Esophagus muscularis mucosa (tissue), 4 donors: ENCODE data around the gene TAMALIN. TPM values are rescaled to one million over a fixed set of nuclear protein-coding genes. Genes with fewer than 3 reads are reported as not detected.

Experiments
- DNase-seq: peaks from one replicate; pipeline ENCODE4 v3.0.0-alpha.2; 2017; ENCODE audit errors: extremely low spot score
- H3K27ac ChIP-seq, 4 donors: fragments of 200-600 bp; sonication (generic); replicated peaks in 1 of 4; 1 replicate in 3 of 4; 2 replicates in 1 of 4; pipeline ENCODE4 v1.5.1; 2016 to 2019; ENCODE audit warnings: mild to moderate bottlenecking in 1 of 4
- H3K27me3 ChIP-seq, 4 donors: fragments of 200-600 bp; sonication (generic); one replicate each; pipeline versions ENCODE4 v1.5.1 to v1.6.0; 2016 to 2019
- H3K36me3 ChIP-seq, 4 donors: fragments of 200-600 bp; sonication (generic); one replicate each; pipeline ENCODE4 v1.5.1; 2016 to 2019
- H3K4me1 ChIP-seq, 4 donors: fragments of 200-600 bp; sonication (generic); one replicate each; pipeline ENCODE4 v1.5.1; 2016 to 2019
- H3K4me3 ChIP-seq, 4 donors: fragments of 200-600 bp; sonication (generic); 1 replicate in 2 of 4; 2 replicates in 2 of 4; pipeline ENCODE4 v1.5.1; 2016 to 2019; ENCODE audit warnings: mild to moderate bottlenecking in 4 of 4, moderate library complexity in 1 of 4
- H3K9me3 ChIP-seq, 4 donors: fragments of 200-600 bp; sonication (generic); 1 replicate in 3 of 4; 2 replicates in 1 of 4; pipeline ENCODE4 v1.5.1; 2016 to 2019
- EP300 ChIP-seq: sonication (generic); formaldehyde crosslinking; IDR thresholded peaks from one replicate; pipeline ENCODE4 v1.6.1; 2017; ENCODE audit warnings: antibody characterized with exemption
- POLR2A ChIP-seq: fragments of 450-650 bp; IDR thresholded peaks from one replicate; pipeline ENCODE4 v1.6.1; 2017; ENCODE audit warnings: antibody characterized with exemption, moderate library complexity, mild to moderate bottlenecking, low read depth
- POLR2AphosphoS5 ChIP-seq, 2 donors: sonication (generic); formaldehyde crosslinking; IDR thresholded peaks; one replicate each; pipeline ENCODE4 v1.6.1; 2017; ENCODE audit warnings: antibody characterized with exemption in 2 of 2
- WGBS: methylation state at CpG from one replicate; pipeline ENCODE4 v1.1.5; 2018; 5-methylcytosine and 5-hydroxymethylcytosine counted together
- intact Hi-C: fragments of 100-400 bp; cut with DNase I; formaldehyde crosslinking; loops from one replicate; pipeline ENCODE4 v1.15.1; 2023
- total RNA-seq, 4 donors: library from RNA; depleted of rRNA; stranded (reverse); fragments of >200 nt; gene quantifications; one replicate each; pipeline versions ENCODE4 v1.1.0 to v1.2.1, GENCODE V29; 2016
- TF ChIP-seq, protein P1 (sequence below), 3 experiments: fragments of 200-600 bp in 2 of 3; fragments of 450-650 bp in 1 of 3; sonication (generic) in 2 of 3; IDR thresholded peaks; one replicate each; pipeline ENCODE4 v1.5.1; 2017 to 2019; ENCODE audit warnings: antibody characterized with exemption in 3 of 3, mild to moderate bottlenecking in 2 of 3, moderate library complexity in 1 of 3

Gene TAMALIN
- total RNA-seq, 4 donors from 2014 or later, result 13.3 to 26.9 (median 18.3) TPM

DNA sequence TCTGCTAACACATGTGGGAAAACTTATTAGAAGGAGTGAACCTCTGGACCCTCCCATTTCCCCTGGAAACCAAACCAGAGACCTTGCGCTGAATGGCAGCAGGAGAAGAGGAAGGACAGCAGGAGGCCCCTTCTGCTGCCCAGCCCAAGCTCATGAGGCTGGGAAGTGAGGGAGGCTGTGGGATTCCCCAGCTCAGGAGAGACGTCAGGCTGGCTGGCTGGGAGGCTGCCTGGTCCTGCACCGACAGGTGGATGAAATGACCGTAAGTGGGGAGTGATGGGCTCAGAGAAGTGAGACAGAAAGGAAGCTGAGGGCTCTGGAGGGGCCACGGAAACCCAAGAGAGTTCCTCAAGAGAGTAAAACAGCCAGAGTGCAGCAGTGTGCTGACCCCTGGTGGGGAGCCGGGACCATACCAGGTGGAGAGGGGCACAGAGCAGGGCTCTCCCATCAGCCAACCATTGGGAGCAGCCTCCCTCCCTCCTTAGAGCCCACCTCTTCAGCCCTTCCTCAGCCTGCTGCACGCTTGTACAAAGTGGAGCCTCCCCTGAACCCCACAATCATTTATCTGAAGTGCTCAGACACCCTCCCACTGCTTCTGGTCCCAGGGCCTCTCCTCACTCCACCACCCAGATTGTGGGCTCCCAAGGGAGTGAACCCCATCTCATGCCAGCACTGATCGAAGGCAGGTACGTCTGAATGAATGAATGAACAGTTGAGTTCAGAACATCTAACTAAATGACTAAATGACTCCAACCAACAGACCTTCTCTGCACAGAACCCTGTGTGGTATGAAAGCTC, 14.0 kb downstream of the TAMALIN start:
- DNase-seq, result no peak
- Histone ChIP-seq H3K4me1 (peaks cover 23 to 46% (median 37%) of the 10 kb centered on the region in 4 donors), H3K27me3 (no peaks in the 10 kb centered on the region), H3K9me3 (no peaks in the 10 kb centered on the region), H3K27ac (no peak overlapping the region), H3K36me3 (peaks cover 0 to 5% (median 1%) of the 10 kb centered on the region in 4 donors), H3K4me3 (no peak overlapping the region)
- intact Hi-C loops, result no loop called here
- 34% methylated on average over 9 of the region's 9 CpGs for WGBS
- TF ChIP-seq EP300, result no peak
- TF ChIP-seq, protein P1, sequence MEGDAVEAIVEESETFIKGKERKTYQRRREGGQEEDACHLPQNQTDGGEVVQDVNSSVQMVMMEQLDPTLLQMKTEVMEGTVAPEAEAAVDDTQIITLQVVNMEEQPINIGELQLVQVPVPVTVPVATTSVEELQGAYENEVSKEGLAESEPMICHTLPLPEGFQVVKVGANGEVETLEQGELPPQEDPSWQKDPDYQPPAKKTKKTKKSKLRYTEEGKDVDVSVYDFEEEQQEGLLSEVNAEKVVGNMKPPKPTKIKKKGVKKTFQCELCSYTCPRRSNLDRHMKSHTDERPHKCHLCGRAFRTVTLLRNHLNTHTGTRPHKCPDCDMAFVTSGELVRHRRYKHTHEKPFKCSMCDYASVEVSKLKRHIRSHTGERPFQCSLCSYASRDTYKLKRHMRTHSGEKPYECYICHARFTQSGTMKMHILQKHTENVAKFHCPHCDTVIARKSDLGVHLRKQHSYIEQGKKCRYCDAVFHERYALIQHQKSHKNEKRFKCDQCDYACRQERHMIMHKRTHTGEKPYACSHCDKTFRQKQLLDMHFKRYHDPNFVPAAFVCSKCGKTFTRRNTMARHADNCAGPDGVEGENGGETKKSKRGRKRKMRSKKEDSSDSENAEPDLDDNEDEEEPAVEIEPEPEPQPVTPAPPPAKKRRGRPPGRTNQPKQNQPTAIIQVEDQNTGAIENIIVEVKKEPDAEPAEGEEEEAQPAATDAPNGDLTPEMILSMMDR (IDR thresholded peaks at IDR 0.05), result peak; percentile 52 to 58 (median 56)
- peak in 1 of 2 donors; percentile 13 for TF ChIP-seq POLR2AphosphoS5 (IDR thresholded peaks at IDR 0.05)

DNA sequence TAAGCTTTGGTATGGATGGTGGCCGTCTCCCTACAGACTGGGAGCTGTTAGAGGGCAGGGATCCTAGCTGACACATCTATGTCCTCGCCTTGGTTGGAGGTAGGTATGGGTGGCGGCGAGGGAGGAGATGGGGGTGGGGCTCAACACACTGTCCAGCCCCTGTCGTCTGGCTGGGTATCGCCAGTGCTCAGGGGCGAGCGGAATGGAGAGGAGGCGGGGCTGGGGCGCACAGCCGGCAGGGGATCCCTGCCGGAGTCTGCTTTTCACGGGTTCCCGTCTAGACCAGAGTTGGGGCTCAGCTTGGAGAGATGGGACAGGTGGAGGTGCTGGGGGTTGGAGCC, 16.1 kb downstream of the TAMALIN start:
- DNase-seq, result no peak
- Histone ChIP-seq H3K36me3 (no peaks in the 10 kb centered on the region), H3K4me3 (peak overlapping the region; percentile 63 to 70 (median 64)), H3K9me3 (no peaks in the 10 kb centered on the region), H3K27ac (peak overlapping the region; percentile 40 to 92 (median 70)), H3K27me3 (no peaks in the 10 kb centered on the region), H3K4me1 (peaks cover 43 to 65% (median 56%) of the 10 kb centered on the region in 4 donors)
- WGBS, result 31% methylated on average over 14 of the region's 14 CpGs
- TF ChIP-seq, protein P1 (IDR thresholded peaks at IDR 0.05), result no peak
- TF ChIP-seq POLR2AphosphoS5 (IDR thresholded peaks at IDR 0.05), result peak in 1 of 2 donors; percentile 2
- intact Hi-C loops, result loop anchor here (2.0 kb wide), 1 partner anchor 18 kb away; no protein-coding TSS in a partner anchor

DNA sequence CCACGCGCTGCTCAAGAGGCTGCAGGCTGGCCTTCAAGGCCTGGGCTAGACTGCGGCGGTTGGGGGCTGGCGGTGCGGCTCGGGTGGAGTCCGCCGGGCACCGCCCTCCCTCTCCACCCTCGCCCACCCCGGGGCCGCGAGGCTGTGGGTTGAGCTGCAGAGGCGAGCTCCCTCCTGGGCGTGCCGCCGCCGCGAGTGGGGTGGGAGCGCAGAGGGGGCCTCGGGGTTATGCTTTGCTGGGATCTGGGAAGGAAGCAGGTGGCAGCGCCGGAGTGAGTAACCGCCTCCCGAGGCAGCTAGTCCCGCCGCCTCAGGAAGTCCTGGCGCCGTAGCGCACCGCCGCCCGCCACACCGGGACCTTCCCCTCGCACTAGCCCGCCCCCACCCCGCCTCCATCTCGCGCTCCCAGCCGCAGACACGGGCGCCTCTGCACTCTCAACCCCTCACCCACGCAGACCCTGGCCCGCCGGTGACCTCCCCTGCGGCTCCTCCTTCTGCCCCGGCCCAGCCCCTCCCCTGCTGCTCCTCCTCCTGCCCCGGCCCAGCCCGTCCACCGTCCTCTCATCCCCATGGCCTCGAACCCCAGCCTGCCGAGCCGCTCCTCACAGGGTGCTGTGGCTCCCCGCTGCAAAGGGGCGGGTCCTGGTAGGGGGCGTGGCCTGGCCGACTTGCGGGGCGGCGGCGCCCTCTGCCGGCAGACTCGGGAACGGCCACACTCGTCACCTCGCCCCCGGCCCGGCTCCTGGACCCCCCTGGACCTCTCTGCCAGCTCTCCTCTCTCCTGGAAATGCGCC, 16.6 kb downstream of the TAMALIN start:
- H3K4me1 ChIP-seq, result peaks cover 43 to 65% (median 56%) of the 10 kb centered on the region in 4 donors
- intact Hi-C loops, result loop anchor here (2.0 kb wide), 1 partner anchor 19 kb away; no protein-coding TSS in a partner anchor

DNA sequence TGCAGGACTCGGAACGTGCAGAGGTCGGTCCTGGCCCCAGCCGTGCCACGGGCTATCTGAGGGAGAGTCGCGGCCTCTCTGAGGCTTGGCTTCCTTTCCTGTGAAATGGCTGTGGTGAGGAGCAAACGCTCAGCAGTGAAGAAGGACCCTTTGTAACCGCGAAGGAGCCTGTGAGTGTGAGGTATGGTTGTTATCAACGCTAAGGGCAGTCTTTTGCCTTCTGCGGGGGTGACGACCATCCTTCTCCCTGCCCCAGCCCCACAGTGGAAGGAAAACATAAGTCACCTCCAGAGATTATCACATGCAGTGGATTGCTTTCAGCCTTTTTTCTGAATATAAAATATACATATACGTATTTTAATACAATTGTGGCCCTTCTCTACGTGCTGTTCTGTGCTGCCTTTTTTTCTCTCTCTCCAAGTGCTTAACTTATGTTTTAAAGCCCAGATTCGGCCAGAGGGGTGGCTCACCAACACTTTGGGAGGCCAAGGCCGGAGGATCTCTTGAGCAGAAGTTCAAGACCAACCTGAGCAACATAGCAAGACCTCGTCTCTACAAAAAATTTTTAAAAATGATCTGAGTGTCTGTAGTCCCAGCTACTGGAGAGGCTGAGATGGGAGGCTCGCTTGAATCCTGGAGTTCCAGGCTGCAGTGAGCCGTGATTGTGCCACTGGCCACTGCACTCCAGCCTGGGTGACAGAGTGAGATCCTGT, 17.4 kb downstream of the TAMALIN start:
- Histone ChIP-seq H3K27ac (peak overlapping the region; percentile 85 to 92 (median 88)), H3K9me3 (no peaks in the 10 kb centered on the region), H3K36me3 (no peaks in the 10 kb centered on the region), H3K27me3 (no peaks in the 10 kb centered on the region), H3K4me1 (peaks cover 43 to 67% (median 56%) of the 10 kb centered on the region in 4 donors), H3K4me3 (peak overlapping the region; percentile 63 to 70 (median 64))
- intact Hi-C loops, result loop anchor here (2.0 kb wide), 1 partner anchor 19 kb away; no protein-coding TSS in a partner anchor
- DNase-seq, result no peak
- 36% methylated on average over 12 of the region's 20 CpGs for WGBS
- TF ChIP-seq POLR2AphosphoS5 (IDR thresholded peaks at IDR 0.05), result no peak
- no peak for TF ChIP-seq POLR2A
- TF ChIP-seq EP300, result no peak
- TF ChIP-seq, protein P1 (IDR thresholded peaks at IDR 0.05), result peak in 1 of 3 experiments; percentile 1

More for the DNA sequence above, 16.6 kb downstream of the TAMALIN start:
- DNase-seq, result no peak
- 3% methylated on average over 11 of the region's 70 CpGs for WGBS
- Histone ChIP-seq H3K9me3 (no peaks in the 10 kb centered on the region), H3K36me3 (no peaks in the 10 kb centered on the region), H3K4me3 (peak overlapping the region; percentile 63 to 70 (median 64)), H3K27ac (peak overlapping the region; percentile 48 to 92 (median 88)), H3K27me3 (no peaks in the 10 kb centered on the region)
- no peak for TF ChIP-seq POLR2A
- TF ChIP-seq EP300, result no peak
- TF ChIP-seq, protein P1 (IDR thresholded peaks at IDR 0.05), result peak; percentile 95 to 99 (median 99)
- peak; percentile 41 to 65 for TF ChIP-seq POLR2AphosphoS5 (IDR thresholded peaks at IDR 0.05)
